ENCODE data around the gene MAPKAPK2.

The MAPKAPK2 gene

GRCh38 chr1:206715552-206716158 lies 30.9 kb downstream of the MAPKAPK2 start:
- H3K4me3 ChIP-seq (ENCODE audit: low read depth, low read length) = no peak overlapping the region
- no peak for TF ChIP-seq CTCF (IDR thresholded peaks at IDR 0.05; ENCODE audit: insufficient read depth, low read depth, low read length, missing control alignments)
- DNase-seq (ENCODE audit: low read depth) = no peak

GRCh38 chr1:206716159-206716869 lies 31.6 kb downstream of the MAPKAPK2 start:
- H3K4me3 ChIP-seq (ENCODE audit: low read depth, low read length) = no peak overlapping the region
- TF ChIP-seq CTCF (IDR thresholded peaks at IDR 0.05; ENCODE audit: insufficient read depth, low read depth, low read length, missing control alignments) = no peak
- DNase-seq (ENCODE audit: low read depth) = no peak

GRCh38 chr1:206716870-206717673 lies 32.4 kb downstream of the MAPKAPK2 start:
- peak overlapping the region; percentile 8; the same call in 1 of the 2 replicates for H3K4me3 ChIP-seq (ENCODE audit: low read depth, low read length)
- DNase-seq (ENCODE audit: low read depth) = peak; percentile 91
- no peak for TF ChIP-seq CTCF (IDR thresholded peaks at IDR 0.05; ENCODE audit: insufficient read depth, low read depth, low read length, missing control alignments)

- DNase-seq (ENCODE audit: low read depth) = no peak
- no peak for TF ChIP-seq CTCF (IDR thresholded peaks at IDR 0.05; ENCODE audit: insufficient read depth, low read depth, low read length, missing control alignments)
- peak overlapping the region; percentile 8; the same call in 1 of the 2 replicates for H3K4me3 ChIP-seq (ENCODE audit: low read depth, low read length)
Observed at GRCh38 chr1:206717674-206717989, 32.9 kb downstream of the MAPKAPK2 start.

- peak overlapping the region; percentile 18 for H3K4me3 ChIP-seq (ENCODE audit: low read depth, low read length)
- TF ChIP-seq CTCF (IDR thresholded peaks at IDR 0.05; ENCODE audit: insufficient read depth, low read depth, low read length, missing control alignments) = no peak
- peak; percentile 49 for DNase-seq (ENCODE audit: low read depth)
Observed at GRCh38 chr1:206719169-206719839, 34.6 kb downstream of the MAPKAPK2 start.

GRCh38 chr1:206721454-206721853 lies 36.7 kb downstream of the MAPKAPK2 start:
- DNase-seq (ENCODE audit: low read depth) = no peak
- TF ChIP-seq CTCF (IDR thresholded peaks at IDR 0.05; ENCODE audit: insufficient read depth, low read depth, low read length, missing control alignments) = no peak

More at GRCh38 chr1:206721454-206721853, 36.7 kb downstream of the MAPKAPK2 start:
- no peak overlapping the region for H3K4me3 ChIP-seq (ENCODE audit: low read depth, low read length)

Data from GM12865 (cell line).